GM21528 (cell line): ENCODE measurements around the gene RBM26.

Source experiments
- ATAC-seq: cut with Tn5 transposase; IDR thresholded peaks from one replicate; pipeline ENCODE4 v1.9.1; 2021; ENCODE audit warnings: mild to moderate bottlenecking, moderate library complexity; ENCODE audit not compliant: unreplicated experiment, low FRiP score

The RBM26 gene

GRCh38 chr13:79423801-79424642 lies 18.0 kb upstream of the RBM26 start:
- peak; percentile 88 for ATAC-seq

GRCh38 chr13:79423340-79423739 lies 17.3 kb upstream of the RBM26 start:
- ATAC-seq = no peak

- no peak for ATAC-seq
Observed at GRCh38 chr13:79419365-79419764, 13.3 kb upstream of the RBM26 start.

GRCh38 chr13:79417741-79418140 lies 11.7 kb upstream of the RBM26 start:
- no peak for ATAC-seq

- no peak for ATAC-seq
Observed at GRCh38 chr13:79413521-79413920, 7.5 kb upstream of the RBM26 start.

GRCh38 chr13:79409828-79410227 lies 3.8 kb upstream of the RBM26 start:
- ATAC-seq = no peak

- no peak for ATAC-seq
Observed at GRCh38 chr13:79407349-79407979, 1.4 kb upstream of the RBM26 start.

GRCh38 chr13:79406597-79406908 lies 498 bp upstream of the RBM26 start:
- ATAC-seq = peak; percentile 33

- peak; percentile 20 for ATAC-seq
Observed at GRCh38 chr13:79405501-79405830, 589 bp downstream of the RBM26 start.

GRCh38 chr13:79404985-79405384 lies 1.1 kb downstream of the RBM26 start:
- no peak for ATAC-seq

- ATAC-seq = no peak
Observed at GRCh38 chr13:79404361-79404760, 1.7 kb downstream of the RBM26 start.

- no peak for ATAC-seq
Observed at GRCh38 chr13:79403113-79403512, 2.9 kb downstream of the RBM26 start.

GRCh38 chr13:79402679-79403078 lies 3.4 kb downstream of the RBM26 start:
- no peak for ATAC-seq

GRCh38 chr13:79402074-79402635 lies 3.9 kb downstream of the RBM26 start:
- no peak for ATAC-seq

GRCh38 chr13:79401259-79402070 lies 4.6 kb downstream of the RBM26 start:
- ATAC-seq = peak; percentile 39

GRCh38 chr13:79398915-79399314 lies 7.1 kb downstream of the RBM26 start:
- ATAC-seq = no peak

GRCh38 chr13:79398127-79398526 lies 7.9 kb downstream of the RBM26 start:
- ATAC-seq = no peak

GRCh38 chr13:79395881-79396280 lies 10.2 kb downstream of the RBM26 start:
- ATAC-seq = no peak

- ATAC-seq = peak; percentile 80
Observed at GRCh38 chr13:79393564-79394249, 12.3 kb downstream of the RBM26 start.

- ATAC-seq = peak; percentile 43
Observed at GRCh38 chr13:79392882-79393563, 13.0 kb downstream of the RBM26 start.
